EL (cell line): ENCODE data around the gene DCT.

Source experiments
- DNase-seq: peaks from one replicate; pipeline ENCODE4 v3.0.0-alpha.2; 2016

DCT gene

GRCh38 chr13:94444826-94445225, 34.7 kb downstream of the DCT start:
- DNase-seq = no peak

DNA sequence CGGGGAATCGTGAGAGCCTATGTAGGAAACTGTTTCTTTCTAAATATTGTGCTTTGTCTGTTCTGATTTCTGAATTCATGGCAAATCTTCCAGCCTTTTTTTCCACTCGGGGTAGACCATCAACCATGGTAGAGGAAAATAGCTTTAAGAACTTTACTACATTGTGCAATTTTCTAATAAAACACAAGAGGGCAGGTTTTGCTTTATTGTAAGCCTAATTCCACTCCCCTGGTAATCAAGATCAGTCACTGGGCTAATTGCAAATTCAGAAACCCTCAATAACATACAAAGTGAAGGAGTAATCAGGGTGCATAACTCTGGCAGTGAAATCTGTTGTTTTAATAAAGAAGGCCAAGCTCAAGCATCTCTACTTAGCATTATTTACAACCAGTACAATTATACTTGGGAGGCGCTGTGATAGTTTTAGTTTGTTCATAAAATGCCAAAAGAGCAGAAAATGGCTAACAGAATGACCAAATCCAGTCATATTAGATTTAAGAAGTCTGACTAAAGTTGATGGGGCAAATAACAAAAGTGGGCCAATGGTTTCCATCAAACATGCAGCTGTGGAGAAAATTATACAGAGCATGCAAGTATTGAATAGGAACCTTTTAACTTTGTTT, 43.8 kb downstream of the DCT start:
- DNase-seq = peak; percentile 45

- no peak for DNase-seq
Observed at GRCh38 chr13:94433055-94433961, 46.2 kb downstream of the DCT start.

- no peak for DNase-seq
Observed at GRCh38 chr13:94431987-94432386, 47.5 kb downstream of the DCT start.

GRCh38 chr13:94431574-94431973, 47.9 kb downstream of the DCT start:
- DNase-seq = no peak

DNA sequence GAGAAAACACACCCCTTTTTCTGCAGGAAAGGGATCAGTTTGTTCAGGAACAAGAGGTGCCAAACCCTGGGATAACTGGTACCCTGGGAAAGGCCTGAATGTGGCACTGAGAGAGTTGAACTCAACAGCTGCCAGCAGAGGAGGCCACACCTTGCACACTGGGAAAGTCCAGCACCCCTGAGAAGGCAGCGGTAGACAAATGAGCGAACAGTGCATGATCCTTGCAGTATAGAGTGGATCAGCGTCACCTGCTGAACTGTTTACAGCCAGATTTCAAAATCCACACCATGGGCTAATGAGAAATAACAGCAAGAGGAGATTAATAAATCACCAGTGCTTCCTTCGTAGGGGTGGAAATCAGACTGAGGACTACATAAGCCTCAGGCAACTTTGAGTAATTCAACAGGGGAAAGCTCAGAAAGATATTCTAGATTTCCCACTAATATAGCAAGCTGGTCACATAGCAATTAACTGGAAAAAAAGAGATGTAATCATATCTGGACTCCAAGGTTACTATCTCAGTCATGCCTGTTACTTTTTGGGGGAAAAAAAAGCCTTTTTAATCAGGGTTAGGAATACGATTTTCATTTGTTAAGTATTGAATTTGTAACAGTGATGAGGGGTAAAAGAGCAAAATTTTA, 52.0 kb downstream of the DCT start:
- no peak for DNase-seq

- no peak for DNase-seq
Observed at GRCh38 chr13:94419925-94420305, 59.6 kb downstream of the DCT start.

DNA sequence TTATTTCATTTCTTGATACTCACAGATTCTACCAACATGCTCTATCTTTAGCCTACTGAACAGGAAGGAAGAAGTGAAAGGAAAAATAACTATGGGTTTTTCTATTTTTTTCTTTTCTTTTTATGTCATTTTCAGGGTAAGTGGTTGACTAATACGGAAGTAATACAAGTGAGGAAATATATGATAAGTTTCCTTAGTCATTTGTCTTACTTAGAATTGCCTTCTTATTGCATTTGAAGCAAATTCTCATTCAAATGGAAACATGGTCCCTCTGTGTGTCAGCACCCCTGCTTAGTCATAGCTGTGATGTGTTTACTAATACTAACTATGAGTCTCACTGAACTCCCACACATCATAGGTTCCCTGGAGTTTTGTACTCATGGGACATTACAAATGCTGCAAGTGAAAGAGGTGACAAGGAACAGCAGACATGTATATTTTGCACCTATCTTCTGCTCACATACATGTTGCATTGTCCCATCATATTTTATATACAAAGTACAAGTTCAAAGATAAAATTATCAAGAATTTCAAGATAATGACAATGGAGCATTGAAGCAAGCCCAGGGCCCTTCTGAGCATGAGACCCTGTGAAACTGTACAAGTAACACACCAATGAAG, 60.1 kb downstream of the DCT start:
- DNase-seq = peak; percentile 18

DNA sequence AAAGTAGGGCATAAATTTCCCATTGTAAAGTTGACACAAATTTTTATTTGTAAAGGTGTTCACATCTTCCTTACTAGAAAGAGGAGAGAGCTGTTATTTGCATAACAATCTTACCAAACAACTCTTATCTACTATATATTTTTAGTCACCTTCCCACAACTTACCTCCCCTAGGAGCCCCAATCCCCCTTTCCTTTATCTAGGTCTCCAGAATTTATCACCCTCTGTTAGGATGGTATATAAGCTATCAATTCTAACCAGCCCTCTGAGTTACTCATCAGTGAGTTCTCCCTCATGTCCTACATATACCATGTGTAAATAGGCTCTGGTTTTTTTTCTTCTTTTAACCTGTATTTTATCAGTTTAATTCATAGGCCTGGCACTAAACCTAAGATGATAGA, 62.2 kb downstream of the DCT start:
- DNase-seq = no peak

- DNase-seq = peak; percentile 27
Observed at GRCh38 chr13:94416454-94417080, 62.9 kb downstream of the DCT start.

DNA sequence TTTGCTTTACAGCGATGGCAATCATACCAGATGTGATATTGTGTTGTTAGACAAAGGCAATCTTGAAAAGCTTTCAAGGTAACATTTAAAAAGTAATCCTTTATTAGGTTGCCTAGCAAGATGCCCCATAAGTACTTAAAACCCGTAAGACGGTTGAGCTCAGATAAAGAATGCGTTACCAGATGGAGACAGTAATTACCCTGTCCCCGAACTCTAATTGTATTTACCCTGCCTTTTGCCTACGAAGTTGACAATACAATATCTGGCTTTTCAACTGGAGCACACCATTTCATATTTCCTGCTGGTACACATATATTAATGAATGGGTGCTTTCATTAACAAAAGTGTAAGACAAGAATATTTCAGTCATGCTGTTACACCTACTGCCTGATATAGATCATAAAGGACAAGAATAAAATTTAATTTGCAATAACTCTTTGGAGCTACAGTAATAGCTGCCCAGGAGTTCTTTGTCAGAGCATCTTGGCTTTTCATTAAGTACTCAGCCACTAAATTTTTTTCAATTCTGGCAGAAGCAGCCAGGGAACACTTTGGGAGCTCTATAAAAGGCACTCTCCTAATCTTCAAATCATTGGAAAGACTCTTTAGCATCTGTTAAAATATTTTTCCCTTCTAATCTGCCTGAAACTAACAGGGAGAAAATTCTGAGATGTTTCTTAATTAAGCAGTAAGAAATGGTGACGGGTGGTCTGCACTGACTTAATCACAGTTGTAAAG, 63.8 kb downstream of the DCT start:
- DNase-seq = no peak

DNA sequence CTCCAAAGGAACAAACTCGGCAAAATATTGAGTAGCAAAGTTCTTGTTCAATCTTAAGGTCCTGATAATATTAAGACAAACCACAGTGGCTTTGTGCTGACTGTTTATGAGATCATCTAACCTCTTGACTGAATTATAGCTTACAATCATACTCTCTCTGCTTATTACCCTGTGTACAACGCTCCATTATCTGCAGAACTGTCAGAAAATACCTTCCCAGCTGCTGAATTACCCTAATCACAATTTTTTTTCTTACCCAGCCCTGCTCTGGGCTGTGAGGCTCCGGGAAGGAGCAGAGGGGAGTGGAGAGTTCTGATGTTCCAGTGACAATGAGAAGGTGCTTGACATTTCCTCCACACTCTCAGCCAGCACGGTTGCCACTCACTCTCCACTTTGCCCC, 64.8 kb downstream of the DCT start:
- DNase-seq = no peak

GRCh38 chr13:94414141-94414540, 65.3 kb downstream of the DCT start:
- no peak for DNase-seq

- DNase-seq = no peak
Observed at GRCh38 chr13:94413598-94413944, 65.9 kb downstream of the DCT start.

GRCh38 chr13:94412870-94413597, 66.4 kb downstream of the DCT start:
- DNase-seq = no peak

DNA sequence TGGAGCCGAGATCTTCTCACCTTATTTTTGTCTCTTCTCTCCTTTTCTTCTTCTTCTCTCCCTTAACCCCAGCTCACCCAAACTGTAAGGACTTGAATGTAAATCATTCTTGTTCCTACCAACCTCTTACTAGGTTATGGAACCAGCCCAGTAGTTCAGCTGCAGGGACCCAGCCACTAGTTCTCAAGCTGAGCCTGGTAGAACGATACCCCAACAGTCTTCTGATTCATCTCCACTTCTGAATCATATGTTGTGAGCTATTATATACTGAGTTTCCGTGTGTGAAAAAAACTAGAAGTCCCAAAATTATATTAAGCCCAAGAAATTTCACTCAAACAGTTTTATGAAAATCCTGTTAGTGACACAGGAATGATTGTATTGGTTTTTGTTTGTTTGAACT, 67.7 kb downstream of the DCT start:
- no peak for DNase-seq

- DNase-seq = no peak
Observed at GRCh38 chr13:94408314-94409036, 71.0 kb downstream of the DCT start.

DNA sequence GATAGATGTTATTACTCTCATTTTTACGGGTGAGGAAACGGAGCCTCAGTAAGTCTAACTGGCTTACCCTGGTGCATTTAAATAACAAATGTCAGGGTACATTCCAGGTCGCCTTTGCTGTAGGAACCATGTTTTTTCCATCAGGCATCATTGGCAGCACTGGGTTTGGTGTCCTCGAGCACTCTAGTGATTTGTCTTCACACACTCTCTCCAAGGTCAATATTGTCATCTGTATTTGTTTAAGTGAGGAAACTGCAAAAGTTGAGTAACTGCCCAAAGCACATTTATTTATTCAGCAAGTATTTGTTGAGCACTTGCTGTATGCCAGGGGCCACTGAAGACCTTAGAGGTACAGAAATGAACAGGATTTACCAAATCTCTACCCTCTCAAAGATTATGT, 78.6 kb downstream of the DCT start:
- no peak for DNase-seq

DNA sequence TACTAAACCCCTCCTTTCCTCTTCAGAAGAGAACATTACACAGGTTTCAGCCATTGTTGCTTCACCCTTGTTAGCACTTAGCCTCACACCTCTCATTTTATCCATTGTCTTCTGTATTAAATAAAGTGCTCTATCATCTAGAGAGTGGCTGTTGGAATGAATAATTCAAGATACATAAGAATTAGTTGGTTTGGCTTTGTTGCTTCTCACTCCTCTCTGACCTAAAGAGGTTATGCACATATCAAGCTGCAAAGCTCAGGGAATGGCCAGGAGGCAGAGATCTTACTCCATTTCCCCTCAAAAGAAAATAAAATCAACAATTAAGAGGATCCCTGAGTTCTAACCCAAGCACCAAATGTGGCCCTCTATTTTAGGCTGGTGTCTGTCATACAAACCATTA, 79.7 kb downstream of the DCT start:
- no peak for DNase-seq

DNA sequence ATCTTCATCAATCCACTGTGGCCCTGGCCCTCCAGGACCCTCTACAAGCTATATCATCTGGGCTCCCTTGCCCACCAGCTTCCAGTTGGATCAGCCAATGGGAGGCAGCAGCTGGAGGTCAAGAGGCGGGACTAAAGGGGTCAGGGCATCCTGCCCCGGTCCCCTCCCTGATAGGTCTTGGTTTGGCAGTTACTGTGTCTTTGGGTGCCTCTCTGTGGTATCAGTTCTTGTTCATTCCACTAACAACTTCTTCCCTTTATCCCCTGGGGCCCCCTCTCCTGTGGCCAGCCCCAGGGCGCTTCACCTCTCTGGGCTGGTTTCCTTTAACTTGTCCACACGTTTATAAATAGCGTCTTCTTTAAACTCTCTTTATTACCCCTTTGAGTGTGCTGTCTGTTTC, 83.6 kb downstream of the DCT start:
- DNase-seq = no peak

GRCh38 chr13:94394723-94395122, 84.8 kb downstream of the DCT start:
- no peak for DNase-seq
